HG03378 (cell line): ENCODE data around the gene PTPRCAP.
"Not testable (repeated sequence)": the region's sequence is repeated elsewhere in the genome, so short reads cannot be mapped to it uniquely, and the experiment has no call there.

ENCODE experiments used
- ATAC-seq: cut with Tn5 transposase; IDR thresholded peaks from one replicate; pipeline ENCODE4 v1.9.1; 2021; ENCODE audit warnings: mild to moderate bottlenecking, moderate library complexity; ENCODE audit not compliant: unreplicated experiment

The PTPRCAP gene

GRCh38 chr11:67410984-67411784, 26.3 kb downstream of the PTPRCAP start:
- ATAC-seq: no peak

GRCh38 chr11:67410369-67410831, 27.1 kb downstream of the PTPRCAP start:
- ATAC-seq: no peak

GRCh38 chr11:67409781-67410368, 27.6 kb downstream of the PTPRCAP start:
- no peak for ATAC-seq

- ATAC-seq: no peak
Measured at GRCh38 chr11:67409261-67409666, 28.2 kb downstream of the PTPRCAP start.

- ATAC-seq: no peak
Measured at GRCh38 chr11:67408437-67409200, 28.9 kb downstream of the PTPRCAP start.

GRCh38 chr11:67407688-67408163, 29.8 kb downstream of the PTPRCAP start:
- ATAC-seq: no peak

GRCh38 chr11:67406969-67407687, 30.4 kb downstream of the PTPRCAP start:
- no peak for ATAC-seq

GRCh38 chr11:67406420-67406968, 31.0 kb downstream of the PTPRCAP start:
- ATAC-seq: no peak

GRCh38 chr11:67405688-67406339, 31.7 kb downstream of the PTPRCAP start:
- ATAC-seq: no peak

GRCh38 chr11:67405196-67405567, 32.3 kb downstream of the PTPRCAP start:
- no peak for ATAC-seq

- no peak for ATAC-seq
Measured at GRCh38 chr11:67404515-67405195, 32.8 kb downstream of the PTPRCAP start.

GRCh38 chr11:67403085-67403484, 34.4 kb downstream of the PTPRCAP start:
- ATAC-seq: not testable (repeated sequence)

- not testable (repeated sequence) for ATAC-seq
Measured at GRCh38 chr11:67402192-67402839, 35.2 kb downstream of the PTPRCAP start.

- ATAC-seq: peak; percentile 31
Measured at GRCh38 chr11:67401495-67402191, 35.8 kb downstream of the PTPRCAP start, which contains the start of gene PPP1CA. TSS of gene PPP1CA (minus strand) at chr11:67401858. CDS start at chr11:67401782, 76 bp downstream.

GRCh38 chr11:67400942-67401494, 36.5 kb downstream of the PTPRCAP start:
- ATAC-seq: peak; percentile 21

- ATAC-seq: no peak
Measured at GRCh38 chr11:67400251-67400941, 37.1 kb downstream of the PTPRCAP start.
